RWPE2 (cell line): Measurements from ENCODE around the gene MTMR8.

Source experiments
- ATAC-seq: fragments of 200-7000 bp; cut with Tn5 transposase; 3 replicates; pipeline ENCODE4 v1.9.1; 2021; ENCODE audit warnings: low read depth
- DNase-seq: peaks from one replicate; pipeline ENCODE4 v3.0.0-alpha.2; 2020; ENCODE audit warnings: low spot score
- H3K27ac ChIP-seq: fragments of 450-650 bp; 2 replicates; pipeline ENCODE4 v1.5.1; 2017; ENCODE audit warnings: mild to moderate bottlenecking; ENCODE audit not compliant: poor library complexity, severe bottlenecking
- H3K27me3 ChIP-seq: fragments of 250-450 bp; sonication (Bioruptor Pico); 2 replicates; pipeline ENCODE4 v1.5.1; 2021; ENCODE audit warnings: mild to moderate bottlenecking, moderate library complexity; ENCODE audit not compliant: insufficient read depth, poor library complexity, severe bottlenecking
- H3K36me3 ChIP-seq: fragments of 250-450 bp; sonication (Bioruptor Pico); 2 replicates; pipeline ENCODE4 v1.5.1; 2020; ENCODE audit warnings: low read depth, mild to moderate bottlenecking, moderate library complexity
- H3K4me1 ChIP-seq: fragments of 250-450 bp; sonication (Bioruptor Pico); 2 replicates; pipeline ENCODE4 v1.5.1; 2021; ENCODE audit warnings: mild to moderate bottlenecking, moderate library complexity; ENCODE audit not compliant: insufficient read depth, poor library complexity, severe bottlenecking
- H3K4me3 ChIP-seq: fragments of 250-450 bp; sonication (Bioruptor Pico); 2 replicates; pipeline ENCODE4 v1.5.1; 2021; ENCODE audit warnings: mild to moderate bottlenecking, moderate library complexity; ENCODE audit not compliant: severe bottlenecking
- H3K9me3 ChIP-seq: fragments of 250-450 bp; sonication (Bioruptor Pico); 2 replicates; pipeline ENCODE4 v1.5.1; 2021; ENCODE audit warnings: mild to moderate bottlenecking, moderate library complexity; ENCODE audit not compliant: severe bottlenecking
- CTCF ChIP-seq: fragments of 450-650 bp; IDR thresholded peaks from one replicate; pipeline ENCODE4 v1.5.1; 2017; ENCODE audit warnings: mild to moderate bottlenecking, moderate library complexity; ENCODE audit not compliant: poor library complexity, severe bottlenecking

Gene MTMR8

DNA sequence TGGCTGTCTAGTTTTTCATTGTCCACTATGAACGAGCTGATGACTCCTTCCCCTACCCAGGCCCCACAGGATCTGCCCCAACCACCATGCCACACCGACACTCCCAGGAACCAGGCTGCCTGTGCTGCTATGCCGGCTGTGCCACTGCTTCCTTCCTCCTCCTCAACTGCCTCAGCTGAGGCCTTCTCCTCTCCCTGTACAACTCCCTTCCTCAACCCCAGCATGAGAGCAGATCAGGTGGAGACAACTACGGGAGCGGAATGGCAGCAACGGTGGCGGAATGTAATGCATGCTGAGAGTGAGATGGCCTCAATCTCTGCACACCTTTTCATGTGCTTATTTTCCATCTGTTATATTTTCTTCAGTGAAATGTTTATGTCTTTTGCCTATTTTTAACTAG lies 88.5 kb downstream of the MTMR8 start:
- DNase-seq (no peak), ATAC-seq (no peak)
- H3K4me3 ChIP-seq: no peak overlapping the region
- no peaks in the 10 kb centered on the region for H3K36me3 ChIP-seq
- no peak for TF ChIP-seq CTCF
- H3K27me3 ChIP-seq: no peaks in the 10 kb centered on the region
- H3K9me3 ChIP-seq: no peaks in the 10 kb centered on the region
- no peak overlapping the region for H3K27ac ChIP-seq
- H3K4me1 ChIP-seq: no peaks in the 10 kb centered on the region

DNA sequence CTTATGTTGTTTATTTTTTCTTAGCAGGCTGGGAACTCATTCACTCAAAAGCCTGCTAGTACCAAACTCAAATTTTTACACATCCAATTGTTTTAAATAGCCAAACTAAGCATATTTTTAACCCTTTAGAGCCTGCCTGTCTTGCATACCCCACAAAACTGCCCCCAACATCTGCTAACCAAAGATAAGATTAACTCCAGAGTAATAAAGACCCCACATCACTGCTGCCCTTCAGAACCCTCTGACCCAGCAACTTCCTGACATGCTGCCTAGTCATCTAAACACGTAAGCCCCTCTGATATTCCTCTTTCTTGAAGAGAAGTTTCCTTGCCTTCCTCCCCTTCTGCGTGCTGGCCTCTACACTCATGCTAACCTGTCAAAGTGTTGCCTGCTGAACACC lies 104.1 kb downstream of the MTMR8 start:
- Histone ChIP-seq H3K4me3 (no peak overlapping the region), H3K4me1 (no peaks in the 10 kb centered on the region), H3K27me3 (no peaks in the 10 kb centered on the region), H3K9me3 (no peaks in the 10 kb centered on the region), H3K27ac (no peak overlapping the region), H3K36me3 (no peaks in the 10 kb centered on the region)
- no peak for TF ChIP-seq CTCF
- DNase-seq: no peak
- ATAC-seq: no peak

DNA sequence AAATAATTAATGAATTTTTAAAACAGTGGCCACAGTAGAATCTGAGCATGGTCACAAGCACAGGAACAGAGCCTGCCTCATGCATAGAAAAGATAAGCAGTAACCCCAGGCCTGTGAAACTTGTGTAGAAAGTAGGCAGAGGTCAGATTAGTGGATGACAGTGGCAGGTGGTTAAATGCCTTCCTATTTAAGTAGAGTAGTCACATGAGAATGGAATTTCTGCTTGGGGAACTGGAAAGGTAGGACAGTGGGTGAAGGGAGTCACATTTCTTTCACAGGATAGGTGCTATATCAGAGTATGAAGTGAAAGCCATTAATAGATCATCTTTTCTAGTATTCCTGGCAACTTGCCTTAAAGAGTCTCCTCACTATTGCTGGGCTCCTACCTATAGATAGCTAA lies 130.0 kb downstream of the MTMR8 start:
- no peak overlapping the region for H3K27ac ChIP-seq
- H3K27me3 ChIP-seq: no peaks in the 10 kb centered on the region
- no peak overlapping the region for H3K4me3 ChIP-seq
- ATAC-seq (no peak), DNase-seq (no peak)
- no peaks in the 10 kb centered on the region for H3K4me1 ChIP-seq
- H3K36me3 ChIP-seq: no peaks in the 10 kb centered on the region
- no peak for TF ChIP-seq CTCF
- H3K9me3 ChIP-seq: no peaks in the 10 kb centered on the region

- ATAC-seq: no peak
- Histone ChIP-seq H3K9me3 (no peaks in the 10 kb centered on the region), H3K27me3 (no peaks in the 10 kb centered on the region), H3K4me3 (no peak within 1 kb of the TSS), H3K27ac (no peak within 1 kb of the TSS), H3K36me3 (no peaks in the 10 kb centered on the region), H3K4me1 (no peaks in the 10 kb centered on the region)
- no peak for TF ChIP-seq CTCF
- no peak for DNase-seq
Observed at GRCh38 chrX:64230123-64230970, 164.9 kb downstream of the MTMR8 start, which contains the start of gene ASB12. TSS of gene ASB12 (minus strand) at chrX:64230607. CDS start at chrX:64225650, 4,957 bp downstream.

- no peaks in the 10 kb centered on the region for H3K9me3 ChIP-seq
- no peaks in the 10 kb centered on the region for H3K27me3 ChIP-seq
- DNase-seq (no peak), ATAC-seq (no peak)
- no peaks in the 10 kb centered on the region for H3K4me1 ChIP-seq
- no peak overlapping the region for H3K4me3 ChIP-seq
- no peak for TF ChIP-seq CTCF
- H3K36me3 ChIP-seq: no peaks in the 10 kb centered on the region
- no peak overlapping the region for H3K27ac ChIP-seq
Observed at GRCh38 chrX:64229154-64229553, 166.1 kb downstream of the MTMR8 start.
